ENCODE results near the gene CIAO1.

Gene CIAO1

GRCh38 chr2:96260387-96261260 is 5.4 kb upstream of the CIAO1 start:
- H3K4me1 ChIP-seq (ENCODE audit: control insufficient read depth in 2 of 2, insufficient read depth in 2 of 2, low read length in 2 of 2): peaks cover 45 to 48% of the 10 kb centered on the region in 2 donors
- H3K9ac ChIP-seq (ENCODE audit: low read depth in 1 of 2, low read length in 2 of 2): peak overlapping the region; percentile 41 to 60
- peaks cover 10 to 30% of the 10 kb centered on the region in 2 donors for H3K36me3 ChIP-seq (ENCODE audit: control insufficient read depth in 2 of 2, insufficient read depth in 2 of 2, low read length in 2 of 2)
- H3K27me3 ChIP-seq (ENCODE audit: control insufficient read depth in 2 of 2, insufficient read depth in 2 of 2, low read length in 2 of 2): no peaks in the 10 kb centered on the region
- peak overlapping the region; percentile 89 to 93 for H3K27ac ChIP-seq (ENCODE audit: low read depth in 2 of 2, low read length in 2 of 2)
- H3K4me3 ChIP-seq (ENCODE audit: low read length in 2 of 2): peak overlapping the region; percentile 20 to 59
- no peaks in the 10 kb centered on the region for H3K9me3 ChIP-seq (ENCODE audit: control insufficient read depth in 2 of 2, low read length in 2 of 2)

GRCh38 chr2:96261328-96262003 is 4.6 kb upstream of the CIAO1 start:
- Histone ChIP-seq H3K4me1 (ENCODE audit: control insufficient read depth in 2 of 2, insufficient read depth in 2 of 2, low read length in 2 of 2) (peaks cover 45 to 48% of the 10 kb centered on the region in 2 donors), H3K9ac (ENCODE audit: low read depth in 1 of 2, low read length in 2 of 2) (peak overlapping the region in 1 of 2 donors; percentile 41), H3K4me3 (ENCODE audit: low read length in 2 of 2) (no peak overlapping the region), H3K9me3 (ENCODE audit: control insufficient read depth in 2 of 2, low read length in 2 of 2) (no peaks in the 10 kb centered on the region), H3K27me3 (ENCODE audit: control insufficient read depth in 2 of 2, insufficient read depth in 2 of 2, low read length in 2 of 2) (no peaks in the 10 kb centered on the region), H3K36me3 (ENCODE audit: control insufficient read depth in 2 of 2, insufficient read depth in 2 of 2, low read length in 2 of 2) (peaks cover 10 to 26% of the 10 kb centered on the region in 2 donors), H3K27ac (ENCODE audit: low read depth in 2 of 2, low read length in 2 of 2) (peak overlapping the region; percentile 89 to 93)

GRCh38 chr2:96262306-96262705 is 3.7 kb upstream of the CIAO1 start:
- peaks cover 53 to 54% of the 10 kb centered on the region in 2 donors for H3K4me1 ChIP-seq (ENCODE audit: control insufficient read depth in 2 of 2, insufficient read depth in 2 of 2, low read length in 2 of 2)
- no peaks in the 10 kb centered on the region for H3K27me3 ChIP-seq (ENCODE audit: control insufficient read depth in 2 of 2, insufficient read depth in 2 of 2, low read length in 2 of 2)
- no peaks in the 10 kb centered on the region for H3K9me3 ChIP-seq (ENCODE audit: control insufficient read depth in 2 of 2, low read length in 2 of 2)
- no peak overlapping the region for H3K4me3 ChIP-seq (ENCODE audit: low read length in 2 of 2)
- H3K9ac ChIP-seq (ENCODE audit: low read depth in 1 of 2, low read length in 2 of 2): no peak overlapping the region
- H3K36me3 ChIP-seq (ENCODE audit: control insufficient read depth in 2 of 2, insufficient read depth in 2 of 2, low read length in 2 of 2): peaks cover 10 to 23% of the 10 kb centered on the region in 2 donors
- peak overlapping the region in 1 of 2 donors; percentile 89 for H3K27ac ChIP-seq (ENCODE audit: low read depth in 2 of 2, low read length in 2 of 2)

- Histone ChIP-seq H3K4me1 (ENCODE audit: control insufficient read depth in 2 of 2, insufficient read depth in 2 of 2, low read length in 2 of 2) (peaks cover 51 to 54% of the 10 kb centered on the region in 2 donors), H3K9me3 (ENCODE audit: control insufficient read depth in 2 of 2, low read length in 2 of 2) (no peaks in the 10 kb centered on the region), H3K4me3 (ENCODE audit: low read length in 2 of 2) (peak overlapping the region; percentile 82 to 96), H3K27ac (ENCODE audit: low read depth in 2 of 2, low read length in 2 of 2) (no peak overlapping the region), H3K36me3 (ENCODE audit: control insufficient read depth in 2 of 2, insufficient read depth in 2 of 2, low read length in 2 of 2) (peaks cover 26 to 30% of the 10 kb centered on the region in 2 donors), H3K9ac (ENCODE audit: low read depth in 1 of 2, low read length in 2 of 2) (peak overlapping the region in 1 of 2 donors; percentile 97), H3K27me3 (ENCODE audit: control insufficient read depth in 2 of 2, insufficient read depth in 2 of 2, low read length in 2 of 2) (no peaks in the 10 kb centered on the region)
Observed at GRCh38 chr2:96264086-96264485, 1.9 kb upstream of the CIAO1 start.

GRCh38 chr2:96264656-96265348 is 1.2 kb upstream of the CIAO1 start:
- H3K9ac ChIP-seq (ENCODE audit: low read depth in 1 of 2, low read length in 2 of 2): peak overlapping the region; percentile 85 to 97
- no peaks in the 10 kb centered on the region for H3K9me3 ChIP-seq (ENCODE audit: control insufficient read depth in 2 of 2, low read length in 2 of 2)
- H3K36me3 ChIP-seq (ENCODE audit: control insufficient read depth in 2 of 2, insufficient read depth in 2 of 2, low read length in 2 of 2): peaks cover 29 to 35% of the 10 kb centered on the region in 2 donors
- no peaks in the 10 kb centered on the region for H3K27me3 ChIP-seq (ENCODE audit: control insufficient read depth in 2 of 2, insufficient read depth in 2 of 2, low read length in 2 of 2)
- peak overlapping the region; percentile 23 to 92 for H3K27ac ChIP-seq (ENCODE audit: low read depth in 2 of 2, low read length in 2 of 2)
- peak overlapping the region; percentile 82 to 96 for H3K4me3 ChIP-seq (ENCODE audit: low read length in 2 of 2)
- peaks cover 45 to 46% of the 10 kb centered on the region in 2 donors for H3K4me1 ChIP-seq (ENCODE audit: control insufficient read depth in 2 of 2, insufficient read depth in 2 of 2, low read length in 2 of 2)

- Histone ChIP-seq H3K27me3 (ENCODE audit: control insufficient read depth in 2 of 2, insufficient read depth in 2 of 2, low read length in 2 of 2) (no peaks in the 10 kb centered on the region), H3K4me3 (ENCODE audit: low read length in 2 of 2) (peak overlapping the region; percentile 82 to 96), H3K9ac (ENCODE audit: low read depth in 1 of 2, low read length in 2 of 2) (peak overlapping the region; percentile 85 to 97), H3K9me3 (ENCODE audit: control insufficient read depth in 2 of 2, low read length in 2 of 2) (no peaks in the 10 kb centered on the region), H3K36me3 (ENCODE audit: control insufficient read depth in 2 of 2, insufficient read depth in 2 of 2, low read length in 2 of 2) (peaks cover 29 to 37% of the 10 kb centered on the region in 2 donors), H3K4me1 (ENCODE audit: control insufficient read depth in 2 of 2, insufficient read depth in 2 of 2, low read length in 2 of 2) (peaks cover 39 to 40% of the 10 kb centered on the region in 2 donors), H3K27ac (ENCODE audit: low read depth in 2 of 2, low read length in 2 of 2) (peak overlapping the region; percentile 92 to 93)
Observed at GRCh38 chr2:96265349-96265839, 631 bp upstream of the CIAO1 start.

- Histone ChIP-seq H3K4me3 (ENCODE audit: low read length in 2 of 2) (peak overlapping the region; percentile 55 to 96), H3K4me1 (ENCODE audit: control insufficient read depth in 2 of 2, insufficient read depth in 2 of 2, low read length in 2 of 2) (peaks cover 24% of the 10 kb centered on the region in 2 donors), H3K27me3 (ENCODE audit: control insufficient read depth in 2 of 2, insufficient read depth in 2 of 2, low read length in 2 of 2) (no peaks in the 10 kb centered on the region), H3K9ac (ENCODE audit: low read depth in 1 of 2, low read length in 2 of 2) (peak overlapping the region; percentile 44 to 85), H3K9me3 (ENCODE audit: control insufficient read depth in 2 of 2, low read length in 2 of 2) (no peaks in the 10 kb centered on the region), H3K36me3 (ENCODE audit: control insufficient read depth in 2 of 2, insufficient read depth in 2 of 2, low read length in 2 of 2) (peaks cover 39 to 46% of the 10 kb centered on the region in 2 donors), H3K27ac (ENCODE audit: low read depth in 2 of 2, low read length in 2 of 2) (no peak overlapping the region)
Observed at GRCh38 chr2:96267159-96267971, 1.3 kb downstream of the CIAO1 start.

DNA sequence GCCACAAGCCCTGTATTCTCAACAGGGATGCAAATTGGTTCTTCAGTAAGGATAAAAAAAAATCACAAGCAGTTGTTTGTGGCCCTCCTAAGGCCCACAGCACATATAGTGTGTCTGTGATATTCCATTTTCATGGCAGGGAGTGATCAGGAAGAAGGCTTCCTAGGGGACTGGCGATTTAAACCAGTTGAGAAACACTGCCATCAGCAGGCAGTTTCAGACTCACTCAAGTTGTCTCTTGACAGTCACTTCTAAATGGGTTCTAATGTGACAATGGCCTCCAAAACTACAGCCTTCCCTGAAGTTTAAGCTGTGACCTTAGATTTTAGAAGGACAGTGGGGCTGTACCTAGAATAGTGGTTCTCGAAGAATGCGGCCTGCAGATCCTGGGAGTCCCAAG is 6.0 kb downstream of the CIAO1 start:
- no peak overlapping the region for H3K27ac ChIP-seq (ENCODE audit: low read depth in 2 of 2, low read length in 2 of 2)
- H3K9ac ChIP-seq (ENCODE audit: low read depth in 1 of 2, low read length in 2 of 2): no peak overlapping the region
- H3K4me1 ChIP-seq (ENCODE audit: control insufficient read depth in 2 of 2, insufficient read depth in 2 of 2, low read length in 2 of 2): peaks cover 6% of the 10 kb centered on the region in 2 donors
- no peak overlapping the region for H3K4me3 ChIP-seq (ENCODE audit: low read length in 2 of 2)
- no peaks in the 10 kb centered on the region for H3K9me3 ChIP-seq (ENCODE audit: control insufficient read depth in 2 of 2, low read length in 2 of 2)
- peaks cover 61 to 64% of the 10 kb centered on the region in 2 donors for H3K36me3 ChIP-seq (ENCODE audit: control insufficient read depth in 2 of 2, insufficient read depth in 2 of 2, low read length in 2 of 2)
- no peaks in the 10 kb centered on the region for H3K27me3 ChIP-seq (ENCODE audit: control insufficient read depth in 2 of 2, insufficient read depth in 2 of 2, low read length in 2 of 2)

- Histone ChIP-seq H3K4me3 (ENCODE audit: low read length in 2 of 2) (no peak overlapping the region), H3K36me3 (ENCODE audit: control insufficient read depth in 2 of 2, insufficient read depth in 2 of 2, low read length in 2 of 2) (peaks cover 66 to 67% of the 10 kb centered on the region in 2 donors), H3K9me3 (ENCODE audit: control insufficient read depth in 2 of 2, low read length in 2 of 2) (no peaks in the 10 kb centered on the region)
Observed at GRCh38 chr2:96273763-96274162, 7.7 kb downstream of the CIAO1 start.

More at GRCh38 chr2:96273763-96274162, 7.7 kb downstream of the CIAO1 start:
- Histone ChIP-seq H3K27me3 (ENCODE audit: control insufficient read depth in 2 of 2, insufficient read depth in 2 of 2, low read length in 2 of 2) (no peaks in the 10 kb centered on the region), H3K27ac (ENCODE audit: low read depth in 2 of 2, low read length in 2 of 2) (no peak overlapping the region), H3K4me1 (ENCODE audit: control insufficient read depth in 2 of 2, insufficient read depth in 2 of 2, low read length in 2 of 2) (no peaks in the 10 kb centered on the region), H3K9ac (ENCODE audit: low read depth in 1 of 2, low read length in 2 of 2) (no peak overlapping the region)

Measured in mucosa of rectum (tissue), 2 donors.